Vagina (tissue), 2 donors: ENCODE measurements around the gene KRT33A.

Experiments
- CTCF ChIP-seq, 3 experiments: fragments of 450-650 bp in 2 of 3; fragments of 200-600 bp in 1 of 3; sonication (generic) in 1 of 3; IDR thresholded peaks; one replicate each; pipeline ENCODE4 v1.5.1; 2017 to 2019; ENCODE audit warnings: antibody characterized with exemption in 3 of 3, mild to moderate bottlenecking in 2 of 3, moderate library complexity in 2 of 3
- POLR2A ChIP-seq, 2 donors: fragments of 450-650 bp; IDR thresholded peaks; one replicate each; pipeline ENCODE4 v1.6.1; 2017; ENCODE audit warnings: antibody characterized with exemption in 2 of 2, mild to moderate bottlenecking in 2 of 2, moderate library complexity in 2 of 2
- POLR2AphosphoS5 ChIP-seq, 2 donors: sonication (generic); formaldehyde crosslinking; IDR thresholded peaks; one replicate each; pipeline ENCODE4 v1.9.0; 2017; ENCODE audit warnings: antibody characterized with exemption in 2 of 2, mild to moderate bottlenecking in 2 of 2, low read depth in 1 of 2; ENCODE audit not compliant: insufficient read depth in 1 of 2

- TF ChIP-seq POLR2A (IDR thresholded peaks at IDR 0.05) (no peak), CTCF (IDR thresholded peaks at IDR 0.05) (no peak), POLR2AphosphoS5 (IDR thresholded peaks at IDR 0.05; ENCODE audit: insufficient read depth in 1 of 2, low read depth in 1 of 2) (no peak)
These were observed 33.1 kb upstream of the KRT33A start for GRCh38 chr17:41383690-41384089.
